Mucosa of stomach (tissue), 1 donor: ENCODE results near the gene LAMC1.
"Not testable (repeated sequence)": the region's sequence is repeated elsewhere in the genome, so short reads cannot be mapped to it uniquely, and the experiment has no call there.

Experiments
- H3K27me3 ChIP-seq: one replicate; pipeline ENCODE4 v1.7.0; 2013; ENCODE audit warnings: mild to moderate bottlenecking, low read length; ENCODE audit not compliant: control insufficient read depth, insufficient read depth
- H3K36me3 ChIP-seq: one replicate; pipeline ENCODE4 v1.7.0; 2013; ENCODE audit warnings: low read length; ENCODE audit not compliant: control insufficient read depth, insufficient read depth
- H3K4me1 ChIP-seq: one replicate; pipeline ENCODE4 v1.7.0; 2013; ENCODE audit warnings: mild to moderate bottlenecking, low read length; ENCODE audit not compliant: control insufficient read depth, insufficient read depth
- H3K4me3 ChIP-seq: one replicate; pipeline ENCODE4 v1.7.0; 2013; ENCODE audit warnings: low read length
- H3K9ac ChIP-seq: one replicate; pipeline ENCODE4 v1.7.0; 2013; ENCODE audit warnings: mild to moderate bottlenecking, low read length, moderate library complexity
- H3K9me3 ChIP-seq: one replicate; pipeline ENCODE4 v1.7.0; 2013; ENCODE audit warnings: mild to moderate bottlenecking, low read length, moderate library complexity; ENCODE audit not compliant: control insufficient read depth
- donor health status: Pancreatic carcinoma.

Gene LAMC1

DNA sequence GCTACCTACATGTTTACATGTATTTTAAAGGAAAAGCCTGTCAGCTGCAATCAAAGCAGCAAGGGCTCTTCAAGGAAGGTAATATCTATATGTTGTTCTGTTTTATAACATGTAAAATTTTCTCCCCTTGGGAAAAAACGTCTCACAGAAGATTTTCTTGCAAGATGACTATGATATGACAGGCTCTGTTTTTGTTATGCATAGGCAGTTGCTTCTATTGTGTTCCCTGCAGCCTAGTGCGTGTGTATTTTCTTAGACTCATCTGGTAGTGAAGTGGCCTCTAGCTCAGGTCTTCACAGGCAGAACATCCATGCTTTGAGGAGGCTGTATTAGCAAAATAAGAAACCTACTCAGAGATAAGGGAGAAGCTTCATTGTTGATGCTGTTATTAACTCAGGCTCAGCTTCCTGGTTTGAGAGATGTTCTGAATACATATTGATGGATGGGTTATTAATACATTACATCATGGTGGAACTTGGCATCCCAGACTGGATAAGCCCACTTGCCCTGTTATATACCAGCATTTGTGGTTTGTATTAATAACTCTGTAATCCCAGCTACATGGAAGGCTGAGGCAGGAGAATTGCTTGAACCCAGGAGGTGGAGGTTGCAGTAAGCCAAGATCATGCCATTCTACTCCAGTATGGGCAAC lies 35.8 kb downstream of the LAMC1 start:
- H3K27me3 ChIP-seq, result no peaks in the 10 kb centered on the region
- H3K4me1 ChIP-seq, result peaks cover 19% of the 10 kb centered on the region
- no peaks in the 10 kb centered on the region for H3K36me3 ChIP-seq
- H3K9ac ChIP-seq, result no peak overlapping the region
- no peak overlapping the region for H3K4me3 ChIP-seq
- H3K9me3 ChIP-seq, result no peaks in the 10 kb centered on the region

GRCh38 chr1:183061194-183061593 lies 38.0 kb downstream of the LAMC1 start:
- Histone ChIP-seq H3K27me3 (no peaks in the 10 kb centered on the region), H3K9me3 (no peaks in the 10 kb centered on the region), H3K4me3 (no peak overlapping the region), H3K4me1 (peaks cover 19% of the 10 kb centered on the region), H3K9ac (no peak overlapping the region), H3K36me3 (no peaks in the 10 kb centered on the region)

GRCh38 chr1:183063349-183063748 lies 40.1 kb downstream of the LAMC1 start:
- no peaks in the 10 kb centered on the region for H3K27me3 ChIP-seq
- H3K4me1 ChIP-seq, result peaks cover 15% of the 10 kb centered on the region
- H3K9ac ChIP-seq, result no peak overlapping the region
- H3K36me3 ChIP-seq, result no peaks in the 10 kb centered on the region
- H3K4me3 ChIP-seq, result no peak overlapping the region
- no peaks in the 10 kb centered on the region for H3K9me3 ChIP-seq

- H3K9me3 ChIP-seq, result no peaks in the 10 kb centered on the region
- H3K4me3 ChIP-seq, result no peak overlapping the region
- no peaks in the 10 kb centered on the region for H3K36me3 ChIP-seq
- peaks cover 9% of the 10 kb centered on the region for H3K4me1 ChIP-seq
- H3K27me3 ChIP-seq, result no peaks in the 10 kb centered on the region
- H3K9ac ChIP-seq, result no peak overlapping the region
Measured at GRCh38 chr1:183065168-183065706, 42.0 kb downstream of the LAMC1 start.

DNA sequence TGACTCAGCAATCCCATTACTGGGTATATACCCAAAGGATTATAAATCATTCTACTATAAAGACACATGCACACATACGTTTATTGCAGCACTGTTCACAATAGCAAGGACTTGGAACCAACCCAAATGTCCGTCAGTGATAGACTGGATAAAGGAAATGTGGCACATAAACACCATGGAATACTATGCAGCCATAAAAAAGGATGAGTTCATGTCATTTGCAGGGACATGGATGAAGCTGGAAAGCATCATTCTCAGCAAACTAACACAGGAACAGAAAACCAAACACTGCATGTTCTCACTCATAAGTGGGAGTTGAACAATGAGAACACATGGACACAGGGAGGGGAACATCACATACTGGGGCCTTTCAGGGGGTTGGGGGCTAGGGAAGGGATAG lies 43.2 kb downstream of the LAMC1 start:
- H3K9ac ChIP-seq, H3K27me3 ChIP-seq, H3K36me3 ChIP-seq, H3K4me3 ChIP-seq, H3K9me3 ChIP-seq: not testable (repeated sequence)
- H3K4me1 ChIP-seq, result peaks cover 15% of the 10 kb centered on the region

DNA sequence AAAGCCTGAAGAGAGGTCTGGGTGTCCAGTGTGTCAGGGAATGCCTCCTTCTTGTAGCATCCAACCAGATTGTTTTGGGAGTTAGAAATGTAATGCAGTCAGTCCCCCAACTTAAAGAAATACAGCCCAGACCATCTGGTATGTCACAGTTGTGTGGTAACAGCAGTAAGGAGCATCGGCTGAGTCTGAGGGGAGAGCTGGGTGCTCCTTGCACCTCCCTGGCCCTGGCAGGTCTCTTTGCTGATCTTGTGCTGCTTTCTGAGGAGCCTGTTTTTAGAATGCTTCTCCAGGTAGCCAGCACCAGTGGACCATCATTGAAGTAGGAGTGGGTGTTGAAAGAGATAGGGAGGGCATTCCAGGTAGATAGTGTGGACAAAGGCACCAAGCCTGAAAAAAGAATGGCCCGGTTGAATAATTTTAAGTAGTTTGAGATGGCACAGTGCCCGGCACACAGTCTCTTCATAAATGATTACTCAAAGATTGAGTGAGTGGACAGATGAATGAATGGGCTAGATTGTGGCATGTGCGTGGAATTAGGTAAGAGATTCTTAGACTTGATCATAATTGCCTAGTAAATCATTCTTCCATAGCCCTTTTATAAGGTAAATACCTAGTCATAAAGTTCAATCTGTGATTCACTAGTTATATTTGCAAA lies 46.5 kb downstream of the LAMC1 start:
- H3K27me3 ChIP-seq, result no peaks in the 10 kb centered on the region
- H3K36me3 ChIP-seq, result no peaks in the 10 kb centered on the region
- H3K9me3 ChIP-seq, result no peaks in the 10 kb centered on the region
- no peak overlapping the region for H3K4me3 ChIP-seq
- no peak overlapping the region for H3K9ac ChIP-seq
- peaks cover 25% of the 10 kb centered on the region for H3K4me1 ChIP-seq

- Histone ChIP-seq H3K4me3 (no peak overlapping the region), H3K4me1 (peaks cover 25% of the 10 kb centered on the region), H3K36me3 (no peaks in the 10 kb centered on the region), H3K9ac (no peak overlapping the region), H3K9me3 (no peaks in the 10 kb centered on the region), H3K27me3 (no peaks in the 10 kb centered on the region)
Measured at GRCh38 chr1:183070234-183070922, 47.2 kb downstream of the LAMC1 start.

GRCh38 chr1:183070923-183071618 lies 47.9 kb downstream of the LAMC1 start:
- H3K4me3 ChIP-seq, result no peak overlapping the region
- no peaks in the 10 kb centered on the region for H3K36me3 ChIP-seq
- H3K9ac ChIP-seq, result no peak overlapping the region
- H3K27me3 ChIP-seq, result no peaks in the 10 kb centered on the region
- no peaks in the 10 kb centered on the region for H3K9me3 ChIP-seq
- peaks cover 25% of the 10 kb centered on the region for H3K4me1 ChIP-seq

GRCh38 chr1:183072595-183072994 lies 49.4 kb downstream of the LAMC1 start:
- not testable (repeated sequence) for H3K9me3 ChIP-seq, H3K4me3 ChIP-seq, H3K9ac ChIP-seq, H3K27me3 ChIP-seq, H3K36me3 ChIP-seq
- H3K4me1 ChIP-seq, result peaks cover 25% of the 10 kb centered on the region

GRCh38 chr1:183073320-183073719 lies 50.1 kb downstream of the LAMC1 start:
- peaks cover 25% of the 10 kb centered on the region for H3K4me1 ChIP-seq

GRCh38 chr1:183074215-183074614 lies 51.0 kb downstream of the LAMC1 start:
- Histone ChIP-seq H3K36me3 (no peaks in the 10 kb centered on the region), H3K4me1 (peaks cover 25% of the 10 kb centered on the region), H3K9me3 (no peaks in the 10 kb centered on the region), H3K27me3 (no peaks in the 10 kb centered on the region), H3K4me3 (no peak overlapping the region), H3K9ac (no peak overlapping the region)

More at GRCh38 chr1:183073320-183073719, 50.1 kb downstream of the LAMC1 start:
- Histone ChIP-seq H3K27me3 (no peaks in the 10 kb centered on the region), H3K36me3 (no peaks in the 10 kb centered on the region), H3K9me3 (no peaks in the 10 kb centered on the region), H3K9ac (no peak overlapping the region), H3K4me3 (no peak overlapping the region)

GRCh38 chr1:183075861-183076260 lies 52.6 kb downstream of the LAMC1 start:
- H3K4me3 ChIP-seq, result no peak overlapping the region
- H3K36me3 ChIP-seq, result no peaks in the 10 kb centered on the region
- no peak overlapping the region for H3K9ac ChIP-seq
- H3K27me3 ChIP-seq, result no peaks in the 10 kb centered on the region
- peaks cover 20% of the 10 kb centered on the region for H3K4me1 ChIP-seq
- H3K9me3 ChIP-seq, result no peaks in the 10 kb centered on the region
